PFSK-1 (cell line): ENCODE data around the gene GGT6.

Source experiments
- FOXP2 ChIP-seq: optimal IDR thresholded peaks from 2 replicates; pipeline ENCODE3; 2011; ENCODE audit warnings: borderline replicate concordance, control low read depth, inconsistent platforms; ENCODE audit not compliant: insufficient read depth; ENCODE audit errors: extremely low read length, extremely low read depth
- POLR2AphosphoS5 ChIP-seq: IDR thresholded peaks from 2 replicates; pipeline ENCODE4 v1.6.1; 2012; ENCODE audit warnings: low read depth, mild to moderate bottlenecking, control low read depth, low read length, moderate library complexity
- REST ChIP-seq, 2 experiments: IDR thresholded peaks; 2 replicates each; pipeline versions ENCODE4 v1.6.1 to v1.8.0; 2011 to 2012; ENCODE audit warnings: low read depth in 2 of 2, low read length in 2 of 2, control low read depth in 1 of 2, inconsistent platforms in 1 of 2, mild to moderate bottlenecking in 1 of 2, moderate library complexity in 1 of 2; ENCODE audit not compliant: insufficient read depth in 1 of 2
- SIN3A ChIP-seq: IDR thresholded peaks from 2 replicates; pipeline ENCODE4 v1.6.1; 2012; ENCODE audit warnings: mild to moderate bottlenecking, low read length, moderate library complexity, borderline replicate concordance; ENCODE audit not compliant: insufficient read depth
- TAF1 ChIP-seq: IDR thresholded peaks from 2 replicates; pipeline ENCODE4 v1.6.1; 2012; ENCODE audit warnings: low read length, control low read depth, borderline replicate concordance; ENCODE audit not compliant: insufficient read depth

Gene GGT6

GRCh38 chr17:4523946-4524345, 36.4 kb downstream of the GGT6 start:
- TF ChIP-seq POLR2AphosphoS5 (no peak), TAF1 (no peak)

GRCh38 chr17:4522661-4523060, 37.7 kb downstream of the GGT6 start:
- no peak for TF ChIP-seq SIN3A
- no peak for TF ChIP-seq REST (IDR thresholded peaks at IDR 0.05; ENCODE audit: insufficient read depth in 1 of 2, low read depth in 2 of 2, low read length in 2 of 2)
- TF ChIP-seq FOXP2, result no peak
- TF ChIP-seq POLR2AphosphoS5, result no peak
- no peak for TF ChIP-seq TAF1

GRCh38 chr17:4520894-4521600, 39.3 kb downstream of the GGT6 start:
- TF ChIP-seq FOXP2, result no peak
- no peak for TF ChIP-seq TAF1

- TF ChIP-seq TAF1 (no peak), REST (IDR thresholded peaks at IDR 0.05; ENCODE audit: insufficient read depth in 1 of 2, low read depth in 2 of 2, low read length in 2 of 2) (no peak), FOXP2 (no peak), POLR2AphosphoS5 (no peak), SIN3A (no peak)
These were observed 40.1 kb downstream of the GGT6 start for GRCh38 chr17:4520060-4520893.

- no peak for TF ChIP-seq FOXP2
- TF ChIP-seq TAF1, result no peak
- no peak for TF ChIP-seq REST (IDR thresholded peaks at IDR 0.05; ENCODE audit: insufficient read depth in 1 of 2, low read depth in 2 of 2, low read length in 2 of 2)
- TF ChIP-seq SIN3A, result no peak
These were observed 41.0 kb downstream of the GGT6 start for GRCh38 chr17:4519361-4519788.

- TF ChIP-seq REST (IDR thresholded peaks at IDR 0.05; ENCODE audit: insufficient read depth in 1 of 2, low read depth in 2 of 2, low read length in 2 of 2) (no peak), SIN3A (no peak), FOXP2 (no peak), POLR2AphosphoS5 (no peak), TAF1 (no peak)
These were observed 41.5 kb downstream of the GGT6 start for GRCh38 chr17:4518901-4519300.
